ENCODE measurements around the gene COPB2. TPM values are rescaled to one million over a fixed set of nuclear protein-coding genes. Genes with fewer than 3 reads are reported as not detected.
A peak's percentile ranks its signal among the peaks of the same experiment; 100 is the strongest.
"Not testable (repeated sequence)": the region's sequence is repeated elsewhere in the genome, so short reads cannot be mapped to it uniquely, and the experiment has no call there.

The COPB2 gene
- total RNA-seq, 3 donors from 2014 or later: 105 to 129 (median 117) TPM

GRCh38 chr3:139388821-139389551, 461 bp downstream of the COPB2 start:
- Histone ChIP-seq H3K9me3 (no peaks in the 10 kb centered on the region), H3K4me1 (ENCODE audit: low read depth) (peaks cover 10% of the 10 kb centered on the region), H3K4me3 (peak overlapping the region; percentile 91), H3K36me3 (ENCODE audit: low read depth) (no peaks in the 10 kb centered on the region)
- intact Hi-C loops (cut with DNase I, micrococcal nuclease): no loop called here
- peak; percentile 43 for ATAC-seq
- DNase-seq: no peak
- no peak for TF ChIP-seq CTCF (IDR thresholded peaks at IDR 0.05)

GRCh38 chr3:139388077-139388476, 1.4 kb downstream of the COPB2 start:
- Histone ChIP-seq H3K4me1 (ENCODE audit: low read depth) (peaks cover 10% of the 10 kb centered on the region), H3K36me3 (ENCODE audit: low read depth) (no peaks in the 10 kb centered on the region), H3K9me3 (no peaks in the 10 kb centered on the region), H3K4me3 (no peak overlapping the region)
- intact Hi-C loops (cut with DNase I, micrococcal nuclease): no loop called here
- no peak for TF ChIP-seq CTCF (IDR thresholded peaks at IDR 0.05)
- DNase-seq (no peak), ATAC-seq (no peak)

GRCh38 chr3:139382291-139382690, 7.2 kb downstream of the COPB2 start:
- intact Hi-C loops (cut with DNase I, micrococcal nuclease); DNase-seq; H3K36me3 ChIP-seq (ENCODE audit: low read depth); H3K4me3 ChIP-seq; H3K4me1 ChIP-seq (ENCODE audit: low read depth); H3K9me3 ChIP-seq; ATAC-seq: not testable (repeated sequence)

GRCh38 chr3:139380575-139380974, 8.9 kb downstream of the COPB2 start:
- intact Hi-C loops (cut with DNase I, micrococcal nuclease): no loop called here
- no peak overlapping the region for H3K4me3 ChIP-seq
- no peak for ATAC-seq
- no peaks in the 10 kb centered on the region for H3K4me1 ChIP-seq (ENCODE audit: low read depth)
- no peak for DNase-seq
- no peaks in the 10 kb centered on the region for H3K9me3 ChIP-seq
- no peak for TF ChIP-seq CTCF (IDR thresholded peaks at IDR 0.05)
- peaks cover 3% of the 10 kb centered on the region for H3K36me3 ChIP-seq (ENCODE audit: low read depth)

- Histone ChIP-seq H3K36me3 (ENCODE audit: low read depth) (peaks cover 12% of the 10 kb centered on the region), H3K9me3 (no peaks in the 10 kb centered on the region), H3K4me3 (no peak overlapping the region), H3K4me1 (ENCODE audit: low read depth) (no peaks in the 10 kb centered on the region)
- ATAC-seq (no peak), DNase-seq (no peak)
- no peak for TF ChIP-seq CTCF (IDR thresholded peaks at IDR 0.05)
- intact Hi-C loops (cut with DNase I, micrococcal nuclease): no loop called here
Observed at GRCh38 chr3:139378587-139379241, 10.7 kb downstream of the COPB2 start.

- no peaks in the 10 kb centered on the region for H3K4me1 ChIP-seq (ENCODE audit: low read depth)
- H3K9me3 ChIP-seq: no peaks in the 10 kb centered on the region
- ATAC-seq (no peak), DNase-seq (no peak)
- no peak overlapping the region for H3K4me3 ChIP-seq
- no peak for TF ChIP-seq CTCF (IDR thresholded peaks at IDR 0.05)
- H3K36me3 ChIP-seq (ENCODE audit: low read depth): peaks cover 22% of the 10 kb centered on the region
- intact Hi-C loops (cut with DNase I, micrococcal nuclease): no loop called here
Observed at GRCh38 chr3:139377378-139377777, 12.1 kb downstream of the COPB2 start.

All from mucosa of descending colon (tissue), 3 donors.